HG03439 (cell line): Measurements from ENCODE around the gene KCNIP4.

ENCODE experiments used
- ATAC-seq: cut with Tn5 transposase; IDR thresholded peaks from one replicate; pipeline ENCODE4 v1.9.1; 2021; ENCODE audit warnings: mild to moderate bottlenecking, moderate library complexity; ENCODE audit not compliant: unreplicated experiment

The KCNIP4 gene

GRCh38 chr4:21901831-21902230, 46.7 kb downstream of the KCNIP4 start:
- ATAC-seq, result no peak

GRCh38 chr4:21901281-21901680, 47.3 kb downstream of the KCNIP4 start:
- no peak for ATAC-seq

- no peak for ATAC-seq
These were observed 48.4 kb downstream of the KCNIP4 start for GRCh38 chr4:21900211-21900610.

- ATAC-seq, result no peak
These were observed 50.5 kb downstream of the KCNIP4 start for GRCh38 chr4:21898101-21898500.

- ATAC-seq, result no peak
These were observed 51.8 kb downstream of the KCNIP4 start for GRCh38 chr4:21896767-21897166.

- no peak for ATAC-seq
These were observed 55.4 kb downstream of the KCNIP4 start for GRCh38 chr4:21893136-21893535.

GRCh38 chr4:21890231-21890630, 58.3 kb downstream of the KCNIP4 start:
- no peak for ATAC-seq

- ATAC-seq, result no peak
These were observed 60.2 kb downstream of the KCNIP4 start for GRCh38 chr4:21888195-21888976.

- ATAC-seq, result no peak
These were observed 61.1 kb downstream of the KCNIP4 start for GRCh38 chr4:21887481-21887880.

- no peak for ATAC-seq
These were observed 62.8 kb downstream of the KCNIP4 start for GRCh38 chr4:21885770-21886169.

GRCh38 chr4:21885241-21885640, 63.3 kb downstream of the KCNIP4 start:
- ATAC-seq, result no peak

GRCh38 chr4:21884615-21885014, 64.0 kb downstream of the KCNIP4 start:
- ATAC-seq, result no peak

GRCh38 chr4:21882051-21882839, 66.3 kb downstream of the KCNIP4 start:
- ATAC-seq, result no peak

- no peak for ATAC-seq
These were observed 69.4 kb downstream of the KCNIP4 start for GRCh38 chr4:21879187-21879586.

GRCh38 chr4:21876711-21877110, 71.9 kb downstream of the KCNIP4 start:
- no peak for ATAC-seq

- no peak for ATAC-seq
These were observed 75.4 kb downstream of the KCNIP4 start for GRCh38 chr4:21873145-21873544.

- no peak for ATAC-seq
These were observed 76.5 kb downstream of the KCNIP4 start for GRCh38 chr4:21872101-21872500.

- ATAC-seq, result no peak
These were observed 78.4 kb downstream of the KCNIP4 start for GRCh38 chr4:21869978-21870745.

- ATAC-seq, result no peak
These were observed 83.9 kb downstream of the KCNIP4 start for GRCh38 chr4:21864686-21865085.

- ATAC-seq, result no peak
These were observed 85.7 kb downstream of the KCNIP4 start for GRCh38 chr4:21862917-21863316.

GRCh38 chr4:21858971-21859370, 89.6 kb downstream of the KCNIP4 start:
- ATAC-seq, result no peak
